ENCODE data around the gene ADGRV1. TPM values are rescaled to one million over a fixed set of nuclear protein-coding genes. Genes with fewer than 3 reads are reported as not detected.

ADGRV1 gene
- total and polyA plus RNA-seq, 3 donors from 2014 or later: 10.8 to 18.0 (median 12.6) TPM

GRCh38 chr5:90997082-90997481 lies 438.5 kb downstream of the ADGRV1 start:
- no peak for DNase-seq
- Histone ChIP-seq H3K27me3 (no peaks in the 10 kb centered on the region), H3K36me3 (ENCODE audit: low read depth, missing control alignments) (no peaks in the 10 kb centered on the region), H3K9me3 (no peaks in the 10 kb centered on the region), H3K4me1 (no peaks in the 10 kb centered on the region), H3K4me3 (no peak overlapping the region), H3K27ac (no peak overlapping the region)
- intact Hi-C loops (cut with DNase I; ENCODE audit: low total_unique reads): no loop called here
- TF ChIP-seq CTCF (IDR thresholded peaks at IDR 0.05) (no peak), POLR2A (IDR thresholded peaks at IDR 0.05) (no peak)
- 90 to 98% methylated on average over 4 of the region's 4 CpGs for WGBS, 2 donors

- TF ChIP-seq CTCF (IDR thresholded peaks at IDR 0.05) (no peak), POLR2A (IDR thresholded peaks at IDR 0.05) (no peak)
- 73 to 90% methylated on average over 1 of the region's 1 CpG for WGBS, 2 donors
- DNase-seq: no peak
- Histone ChIP-seq H3K27ac (no peak overlapping the region), H3K36me3 (ENCODE audit: low read depth, missing control alignments) (no peaks in the 10 kb centered on the region), H3K9me3 (no peaks in the 10 kb centered on the region), H3K27me3 (no peaks in the 10 kb centered on the region), H3K4me1 (no peaks in the 10 kb centered on the region), H3K4me3 (no peak overlapping the region)
- intact Hi-C loops (cut with DNase I; ENCODE audit: low total_unique reads): no loop called here
Measured at GRCh38 chr5:91000743-91001142, 442.1 kb downstream of the ADGRV1 start.

GRCh38 chr5:91006713-91007112 lies 448.1 kb downstream of the ADGRV1 start:
- intact Hi-C loops (cut with DNase I; ENCODE audit: low total_unique reads): no loop called here

GRCh38 chr5:91007251-91007650 lies 448.7 kb downstream of the ADGRV1 start:
- TF ChIP-seq CTCF (IDR thresholded peaks at IDR 0.05) (no peak), POLR2A (IDR thresholded peaks at IDR 0.05) (no peak)
- H3K27ac ChIP-seq: no peak overlapping the region
- H3K9me3 ChIP-seq: no peaks in the 10 kb centered on the region
- H3K27me3 ChIP-seq: no peaks in the 10 kb centered on the region
- H3K36me3 ChIP-seq (ENCODE audit: low read depth, missing control alignments): no peaks in the 10 kb centered on the region
- WGBS, 2 donors: 86 to 100% methylated on average over 1 of the region's 1 CpG
- H3K4me3 ChIP-seq: no peak overlapping the region
- DNase-seq: no peak
- intact Hi-C loops (cut with DNase I; ENCODE audit: low total_unique reads): no loop called here
- H3K4me1 ChIP-seq: no peaks in the 10 kb centered on the region

More at GRCh38 chr5:91006713-91007112, 448.1 kb downstream of the ADGRV1 start:
- H3K27me3 ChIP-seq: no peaks in the 10 kb centered on the region
- no peak overlapping the region for H3K27ac ChIP-seq
- 92 to 98% methylated on average over 2 of the region's 2 CpGs for WGBS, 2 donors
- H3K4me3 ChIP-seq: no peak overlapping the region
- no peaks in the 10 kb centered on the region for H3K4me1 ChIP-seq
- TF ChIP-seq CTCF (IDR thresholded peaks at IDR 0.05): no peak
- no peak for TF ChIP-seq POLR2A (IDR thresholded peaks at IDR 0.05)
- DNase-seq: no peak
- H3K9me3 ChIP-seq: no peaks in the 10 kb centered on the region
- no peaks in the 10 kb centered on the region for H3K36me3 ChIP-seq (ENCODE audit: low read depth, missing control alignments)

GRCh38 chr5:91007780-91008402 lies 449.3 kb downstream of the ADGRV1 start:
- TF ChIP-seq CTCF (IDR thresholded peaks at IDR 0.05) (no peak), POLR2A (IDR thresholded peaks at IDR 0.05) (no peak)
- 83 to 86% methylated on average over 6 of the region's 6 CpGs for WGBS, 2 donors
- Histone ChIP-seq H3K9me3 (no peaks in the 10 kb centered on the region), H3K27me3 (no peaks in the 10 kb centered on the region), H3K4me3 (no peak overlapping the region), H3K36me3 (ENCODE audit: low read depth, missing control alignments) (no peaks in the 10 kb centered on the region), H3K27ac (no peak overlapping the region), H3K4me1 (no peaks in the 10 kb centered on the region)
- intact Hi-C loops (cut with DNase I; ENCODE audit: low total_unique reads): no loop called here
- DNase-seq: no peak
